ENCODE data around the gene MAGED4B.

MAGED4B gene

DNA sequence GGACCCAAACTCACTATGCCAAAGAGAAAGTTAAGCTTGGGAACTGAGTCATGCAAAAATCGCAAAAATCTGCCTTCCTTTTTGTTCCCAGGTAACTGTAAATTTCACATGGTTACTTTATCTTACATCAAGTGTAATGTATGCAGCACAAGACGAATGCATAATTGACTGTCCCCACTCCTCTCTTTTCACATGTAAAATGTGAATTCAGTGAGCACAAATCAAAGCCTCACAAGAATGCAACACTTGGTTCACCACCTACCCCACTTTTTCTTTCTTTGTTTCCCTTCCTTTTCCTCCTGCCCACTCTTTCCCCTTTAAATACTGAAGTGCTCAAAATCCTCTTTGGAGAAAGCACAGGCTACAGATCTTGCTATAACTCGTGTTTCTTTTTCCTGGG, 53.2 kb downstream of the MAGED4B start:
- Histone ChIP-seq H3K4me2 (ENCODE audit: low read depth, low read length) (no peak overlapping the region), H3F3A (ENCODE audit: insufficient read depth, low read length) (no peaks in the 10 kb centered on the region), H3K9me2 (replicated peaks; ENCODE audit: insufficient read depth, low read length) (no peaks in the 10 kb centered on the region), H3K9ac (ENCODE audit: low read length) (no peak overlapping the region), H3K27me3 (replicated peaks; ENCODE audit: insufficient read depth, low read length) (no peaks in the 10 kb centered on the region), H3K4me1 (ENCODE audit: low read length) (no peaks in the 10 kb centered on the region), H3K36me3 (replicated peaks; ENCODE audit: insufficient read depth, low read length) (no peaks in the 10 kb centered on the region), H3K79me2 (ENCODE audit: low read length) (no peaks in the 10 kb centered on the region), H3K4me3 (ENCODE audit: low read length) (no peak overlapping the region), H4K20me1 (ENCODE audit: insufficient read depth, low read length) (no peaks in the 10 kb centered on the region), H3K9me3 (replicated peaks; ENCODE audit: insufficient read depth, low read length) (no peaks in the 10 kb centered on the region), H2AFZ (ENCODE audit: low read length) (no peak overlapping the region), H3K27ac (ENCODE audit: low read length) (no peak overlapping the region)
- TF ChIP-seq EZH2phosphoT487 (IDR thresholded peaks at IDR 0.05; ENCODE audit: low read length), result no peak
- no peak for DNase-seq

Measured in MM.1S (cell line).